NT2/D1 (cell line): ENCODE results near the gene METRN.

Source experiments
- YY1 ChIP-seq: IDR thresholded peaks from 2 replicates; pipeline ENCODE4 v1.6.1; 2011; ENCODE audit not compliant: insufficient read length, insufficient read depth
- ZNF274 ChIP-seq: IDR thresholded peaks from 2 replicates; pipeline ENCODE4 v1.6.1; 2011; ENCODE audit warnings: mild to moderate bottlenecking, low read depth, low read length

- TF ChIP-seq ZNF274 (no peak), YY1 (no peak)
Measured at GRCh38 chr16:725463-726187, 10.7 kb downstream of the METRN start.
